Ishikawa (cell line): Measurements from ENCODE around the gene DUSP8.

Experiments
- CREB1 ChIP-seq: IDR thresholded peaks from 2 replicates; pipeline ENCODE4 v1.6.1; 2012; ENCODE audit warnings: low read depth
- EGR1 ChIP-seq: IDR thresholded peaks from 2 replicates; pipeline ENCODE4 v1.6.1; 2012
- EP300 ChIP-seq: IDR thresholded peaks from 2 replicates; pipeline ENCODE4 v1.6.1; 2012; ENCODE audit warnings: borderline replicate concordance
- MAX ChIP-seq: IDR thresholded peaks from 2 replicates; pipeline ENCODE4 v1.6.1; 2012
- NFIC ChIP-seq: IDR thresholded peaks from 2 replicates; pipeline ENCODE4 v1.6.1; 2012
- RAD21 ChIP-seq: IDR thresholded peaks from 2 replicates; pipeline ENCODE4 v1.6.1; 2012; ENCODE audit warnings: low read depth
- REST ChIP-seq: IDR thresholded peaks from 2 replicates; pipeline ENCODE4 v1.6.1; 2012; ENCODE audit warnings: low read depth, mild to moderate bottlenecking
- TAF1 ChIP-seq: IDR thresholded peaks from 2 replicates; pipeline ENCODE4 v1.6.1; 2012; ENCODE audit warnings: low read depth, mild to moderate bottlenecking
- TCF12 ChIP-seq: IDR thresholded peaks from 2 replicates; pipeline ENCODE4 v1.6.1; 2012; ENCODE audit warnings: low read depth
- USF1 ChIP-seq: IDR thresholded peaks from 2 replicates; pipeline ENCODE4 v1.6.1; 2012
- YY1 ChIP-seq: IDR thresholded peaks from 2 replicates; pipeline ENCODE4 v1.6.1; 2012; ENCODE audit warnings: low read depth

GRCh38 chr11:1573903-1574237 lies 1.8 kb upstream of the DUSP8 start:
- TF ChIP-seq EP300, result peak; percentile 27; the same call in 1 of the 2 replicates
- 0 out of 2 replicates have a peak, but pooled peaks have one; percentile 1 for TF ChIP-seq RAD21
- 0 out of 2 replicates have a peak, but pooled peaks have one; percentile 35 for TF ChIP-seq TAF1
- no peak for TF ChIP-seq USF1
- TF ChIP-seq MAX, result no peak
- TF ChIP-seq REST, result no peak
- TF ChIP-seq EGR1, result no peak
- no peak for TF ChIP-seq YY1
- no peak; the same call in 1 of the 2 replicates for TF ChIP-seq TCF12
- no peak for TF ChIP-seq CREB1
- 0 out of 2 replicates have a peak, but pooled peaks have one; percentile 5 for TF ChIP-seq NFIC
